K562 (cell line): ENCODE measurements around the gene LCN15. TPM values are rescaled to one million over a fixed set of nuclear protein-coding genes. Genes with fewer than 3 reads are reported as not detected.

Source experiments
- FIP1L1 ChIP-seq: fragments of 200-400 bp; formaldehyde crosslinking; IDR thresholded peaks from 2 replicates; pipeline ENCODE4 v1.6.1; 2018; ENCODE audit warnings: mild to moderate bottlenecking, low read depth, low read length; ENCODE audit not compliant: poor library complexity, severe bottlenecking
- HNRNPK ChIP-seq: fragments of 200-400 bp; formaldehyde crosslinking; IDR thresholded peaks from one replicate; pipeline ENCODE4 v1.6.1; 2018; ENCODE audit warnings: mild to moderate bottlenecking, low read depth, low read length; ENCODE audit not compliant: poor library complexity, severe bottlenecking
- MCM3 ChIP-seq: fragments of 450-650 bp; IDR thresholded peaks from 2 replicates; pipeline ENCODE4 v1.6.1; 2016
- MTA1 ChIP-seq: fragments of 450-650 bp; IDR thresholded peaks from 2 replicates; pipeline ENCODE4 v1.6.1; 2017; ENCODE audit warnings: borderline replicate concordance
- OTX1 ChIP-seq: fragments of 450-650 bp; formaldehyde crosslinking; IDR thresholded peaks from 2 replicates; pipeline ENCODE4 v1.4.0; 2022; ENCODE audit warnings: mild to moderate bottlenecking
- RBFOX2 ChIP-seq: fragments of 200-400 bp; formaldehyde crosslinking; IDR thresholded peaks from 2 replicates; pipeline ENCODE4 v1.6.1; 2017; ENCODE audit warnings: low read depth, mild to moderate bottlenecking, low read length, moderate library complexity
- RBM25 ChIP-seq: fragments of 200-400 bp; formaldehyde crosslinking; IDR thresholded peaks from 2 replicates; pipeline ENCODE4 v1.6.1; 2018; ENCODE audit warnings: low read length, low read depth, moderate library complexity; ENCODE audit not compliant: severe bottlenecking
- ZBTB17 ChIP-seq: fragments of 450-650 bp; formaldehyde crosslinking; IDR thresholded peaks from 2 replicates; pipeline ENCODE4 v1.4.0; 2020; ENCODE audit warnings: mild to moderate bottlenecking
- ZC3H11A ChIP-seq: IDR thresholded peaks from 2 replicates; pipeline ENCODE4 v1.6.1; 2012; ENCODE audit warnings: low read depth, low read length, improper control_type of control experiment
- ZFX ChIP-seq: sonication (generic); formaldehyde crosslinking; IDR thresholded peaks from 2 replicates; pipeline ENCODE4 v1.8.0; 2022; ENCODE audit warnings: mild to moderate bottlenecking, missing genetic modification reagents, moderate library complexity
- polyA plus RNA-seq, 8 experiments: library from polyadenylated mRNA; depleted of rRNA in 4 of 8; stranded (reverse) in 5 of 8; unstranded in 3 of 8; fragments of >200 nt; fragmentation: Nextera tagmentation in 2 of 8; fragmentation: Illumina TruSeq in 1 of 8; extraction: Ambion mirVana in 2 of 8; extraction: Trizol in 1 of 8; gene quantifications; 2 replicates each; pipeline versions ENCODE4 v1.2.1 to v1.2.3, GENCODE V29; 2011 to 2014; ENCODE audit warnings: inconsistent platforms in 1 of 8, missing spikeins in 1 of 8
- total RNA-seq, 7 experiments: library from RNA; depleted of rRNA in 6 of 7; stranded (reverse); fragments of >200 nt in 6 of 7; fragmentation: Illumina TruSeq in 2 of 7; extraction: Trizol in 2 of 7; gene quantifications; 2 replicates each; pipeline versions ENCODE4 v1.2.1 to v1.2.3, GENCODE V29; 2011 to 2021; ENCODE audit warnings: low replicate concordance in 1 of 7

The LCN15 gene
- total and polyA plus RNA-seq, 9 of the 15 experiments (the other 6 are each of a cell fraction or from before 2014, with no cell fraction given): 0.66 TPM; not detected in 8

GRCh38 chr9:136712690-136713544 lies 51.4 kb downstream of the LCN15 start (continued):
- TF ChIP-seq ZFX (peak; percentile 32), RBFOX2 (peak; percentile 45), ZBTB17 (no peak), ZC3H11A (no peak), HNRNPK (no peak), OTX1 (CRISPR knock-in tag) (no peak), MCM3 (no peak), FIP1L1 (no peak), RBM25 (no peak), MTA1 (no peak)
